ENCODE measurements around the gene TAF3. TPM values are rescaled to one million over a fixed set of nuclear protein-coding genes. Genes with fewer than 3 reads are reported as not detected.

Gene TAF3
- total RNA-seq, 1 donor from 2014 or later: 12.7 TPM

GRCh38 chr10:7857262-7857661 lies 39.0 kb downstream of the TAF3 start:
- intact Hi-C loops (cut with micrococcal nuclease): no loop called here
- no peak overlapping the region for H3K4me3 ChIP-seq
- no peak overlapping the region for H3K27ac ChIP-seq (replicated peaks)
- H3K27me3 ChIP-seq (ENCODE audit: low read depth): no peaks in the 10 kb centered on the region
- DNase-seq: no peak
- peaks cover 20% of the 10 kb centered on the region for H3K9me3 ChIP-seq (replicated peaks)
- TF ChIP-seq CTCF (IDR thresholded peaks at IDR 0.05; ENCODE audit: borderline replicate concordance): no peak
- H3K36me3 ChIP-seq: peaks cover 8% of the 10 kb centered on the region
- peaks cover 18% of the 10 kb centered on the region for H3K4me1 ChIP-seq

- TF ChIP-seq CTCF (IDR thresholded peaks at IDR 0.05; ENCODE audit: borderline replicate concordance): no peak
- Histone ChIP-seq H3K27me3 (ENCODE audit: low read depth) (no peaks in the 10 kb centered on the region), H3K4me3 (no peak overlapping the region), H3K9me3 (replicated peaks) (peaks cover 28% of the 10 kb centered on the region), H3K4me1 (peaks cover 11% of the 10 kb centered on the region), H3K36me3 (peaks cover 16% of the 10 kb centered on the region), H3K27ac (replicated peaks) (no peak overlapping the region)
- no peak for DNase-seq
- intact Hi-C loops (cut with micrococcal nuclease): no loop called here
Measured at GRCh38 chr10:7861509-7862120, 43.3 kb downstream of the TAF3 start.

DNA sequence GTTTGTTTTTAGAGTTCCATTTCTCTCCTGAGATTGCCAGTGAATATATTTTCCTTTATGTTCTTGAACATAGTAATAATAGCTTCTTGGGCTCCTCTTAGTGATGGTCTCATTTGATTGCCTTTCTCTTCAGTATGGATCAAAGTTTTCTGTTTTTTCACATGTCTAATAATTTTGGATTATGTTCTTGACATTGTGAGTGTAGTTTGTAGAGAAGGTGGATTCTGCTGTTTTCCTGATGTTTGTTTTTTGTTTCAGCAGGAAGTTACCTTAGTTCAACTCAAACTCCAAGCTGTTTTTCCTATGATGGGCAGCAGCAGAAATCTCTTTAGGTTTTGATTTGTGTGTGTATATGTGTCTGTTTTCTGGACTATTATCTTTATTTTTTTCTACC lies 43.8 kb downstream of the TAF3 start:
- no peak for DNase-seq
- Histone ChIP-seq H3K27me3 (ENCODE audit: low read depth) (no peaks in the 10 kb centered on the region), H3K4me3 (no peak overlapping the region), H3K36me3 (peaks cover 16% of the 10 kb centered on the region), H3K27ac (replicated peaks) (no peak overlapping the region), H3K4me1 (peaks cover 6% of the 10 kb centered on the region), H3K9me3 (replicated peaks) (peaks cover 28% of the 10 kb centered on the region)
- intact Hi-C loops (cut with micrococcal nuclease): no loop called here
- TF ChIP-seq CTCF (IDR thresholded peaks at IDR 0.05; ENCODE audit: borderline replicate concordance): no peak

DNA sequence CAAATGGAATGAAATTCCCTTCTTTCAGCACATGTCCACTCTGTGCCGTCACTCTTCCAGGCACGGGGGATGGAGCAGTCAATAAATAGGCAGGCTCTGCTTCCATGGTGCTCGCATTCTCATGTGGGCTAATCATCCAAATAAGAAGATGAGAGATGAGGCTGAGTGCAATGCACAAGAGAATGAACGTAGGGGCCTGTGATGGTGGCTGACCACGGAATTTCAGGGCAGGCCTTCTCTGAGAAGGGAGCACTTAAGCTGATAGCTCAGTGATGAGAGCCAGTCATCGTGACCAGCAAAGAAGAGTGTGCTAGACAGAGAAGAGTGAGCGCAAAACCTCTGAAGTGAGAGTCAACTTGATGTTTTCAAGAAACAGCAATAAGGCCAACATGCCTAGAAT lies 47.9 kb downstream of the TAF3 start:
- TF ChIP-seq CTCF (IDR thresholded peaks at IDR 0.05; ENCODE audit: borderline replicate concordance): no peak
- Histone ChIP-seq H3K36me3 (peaks cover 16% of the 10 kb centered on the region), H3K27ac (replicated peaks) (no peak overlapping the region), H3K27me3 (ENCODE audit: low read depth) (no peaks in the 10 kb centered on the region), H3K9me3 (replicated peaks) (peaks cover 18% of the 10 kb centered on the region), H3K4me1 (no peaks in the 10 kb centered on the region), H3K4me3 (no peak overlapping the region)
- intact Hi-C loops (cut with micrococcal nuclease): no loop called here
- no peak for DNase-seq

DNA sequence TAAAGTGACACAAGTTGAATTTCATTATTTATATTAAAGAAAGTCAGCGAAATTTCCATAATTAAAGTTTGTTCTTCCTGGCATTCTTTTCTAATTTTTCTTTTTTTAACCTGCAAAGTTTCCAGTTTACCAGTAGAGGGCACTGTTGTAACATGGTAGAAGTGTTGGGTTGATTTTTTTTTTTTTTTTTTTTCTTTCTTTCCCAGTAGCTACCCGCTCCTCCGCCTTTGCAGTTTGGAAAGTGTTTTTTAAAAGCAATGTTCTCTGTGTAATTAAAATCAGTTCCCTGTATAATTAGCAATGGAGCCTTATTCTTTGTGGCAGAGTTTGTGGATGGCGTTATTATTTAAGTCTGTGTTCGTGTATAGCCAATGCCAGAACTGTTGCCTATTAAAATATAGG lies 53.7 kb downstream of the TAF3 start:
- H3K4me1 ChIP-seq: no peaks in the 10 kb centered on the region
- intact Hi-C loops (cut with micrococcal nuclease): loop anchor here (10.0 kb wide), 1 partner anchor 1433 kb away; no protein-coding TSS in a partner anchor
- H3K36me3 ChIP-seq: no peaks in the 10 kb centered on the region
- TF ChIP-seq CTCF (IDR thresholded peaks at IDR 0.05; ENCODE audit: borderline replicate concordance): peak; percentile 81
- peak overlapping the region; percentile 54 for H3K4me3 ChIP-seq
- DNase-seq: no peak
- no peaks in the 10 kb centered on the region for H3K27me3 ChIP-seq (ENCODE audit: low read depth)
- H3K9me3 ChIP-seq (replicated peaks): no peaks in the 10 kb centered on the region
- no peak overlapping the region for H3K27ac ChIP-seq (replicated peaks)
